Measurements from ENCODE around the gene CLEC4C. TPM values are rescaled to one million over a fixed set of nuclear protein-coding genes. Genes with fewer than 3 reads are reported as not detected.
"Not testable (repeated sequence)": the region's sequence is repeated elsewhere in the genome, so short reads cannot be mapped to it uniquely, and the experiment has no call there.

Gene CLEC4C
- total RNA-seq = not detected in 2 replicates

- no peak for DNase-seq (ENCODE audit: low read depth in 2 of 2)
These were observed at the start of gene CLEC4C for GRCh38 chr12:7747246-7747645. Gene CLEC4C, minus strand, starts transcription at chr12:7747375. Its CDS starts 27 bp downstream, at chr12:7747348.

- no peak for DNase-seq (ENCODE audit: low read depth in 2 of 2)
These were observed 46.0 kb upstream of the CLEC4C start for GRCh38 chr12:7793211-7793610.

- DNase-seq (ENCODE audit: low read depth in 2 of 2) = not testable (repeated sequence)
These were observed 41.8 kb upstream of the CLEC4C start, which contains the start of gene NANOG for GRCh38 chr12:7788884-7789528. Gene NANOG, plus strand, starts transcription at chr12:7789402. Its CDS starts 213 bp downstream, at chr12:7789615.

GRCh38 chr12:7788294-7788660 is 41.1 kb upstream of the CLEC4C start:
- no peak for DNase-seq (ENCODE audit: low read depth in 2 of 2)

- no peak for DNase-seq (ENCODE audit: low read depth in 2 of 2)
These were observed 40.6 kb upstream of the CLEC4C start for GRCh38 chr12:7787574-7788293.

GRCh38 chr12:7784701-7785100 is 37.5 kb upstream of the CLEC4C start:
- DNase-seq (ENCODE audit: low read depth in 2 of 2) = no peak

- DNase-seq (ENCODE audit: low read depth in 2 of 2) = not testable (repeated sequence)
These were observed 36.3 kb upstream of the CLEC4C start for GRCh38 chr12:7783433-7783832.

- DNase-seq (ENCODE audit: low read depth in 2 of 2) = no peak
These were observed 34.9 kb upstream of the CLEC4C start for GRCh38 chr12:7782055-7782454.

GRCh38 chr12:7781274-7781673 is 34.1 kb upstream of the CLEC4C start:
- no peak for DNase-seq (ENCODE audit: low read depth in 2 of 2)

GRCh38 chr12:7769999-7770398 is 22.8 kb upstream of the CLEC4C start:
- DNase-seq (ENCODE audit: low read depth in 2 of 2) = no peak

- DNase-seq (ENCODE audit: low read depth in 2 of 2) = no peak
These were observed 11.6 kb upstream of the CLEC4C start for GRCh38 chr12:7758766-7759140.

GRCh38 chr12:7756993-7757392 is 9.8 kb upstream of the CLEC4C start:
- DNase-seq (ENCODE audit: low read depth in 2 of 2) = no peak

- not testable (repeated sequence) for DNase-seq (ENCODE audit: low read depth in 2 of 2)
These were observed 8.5 kb upstream of the CLEC4C start for GRCh38 chr12:7755668-7756067.

GRCh38 chr12:7751941-7752922 is 5.1 kb upstream of the CLEC4C start:
- DNase-seq (ENCODE audit: low read depth in 2 of 2) = not testable (repeated sequence)

GRCh38 chr12:7751394-7751793 is 4.2 kb upstream of the CLEC4C start:
- DNase-seq (ENCODE audit: low read depth in 2 of 2) = no peak

- DNase-seq (ENCODE audit: low read depth in 2 of 2) = no peak
These were observed 3.2 kb upstream of the CLEC4C start for GRCh38 chr12:7750350-7750749.

GRCh38 chr12:7749442-7749841 is 2.3 kb upstream of the CLEC4C start:
- no peak for DNase-seq (ENCODE audit: low read depth in 2 of 2)

GRCh38 chr12:7748852-7749251 is 1.7 kb upstream of the CLEC4C start:
- no peak for DNase-seq (ENCODE audit: low read depth in 2 of 2)

GRCh38 chr12:7732993-7733392 is 14.2 kb downstream of the CLEC4C start:
- no peak for DNase-seq (ENCODE audit: low read depth in 2 of 2)

- no peak for DNase-seq (ENCODE audit: low read depth in 2 of 2)
These were observed 15.7 kb downstream of the CLEC4C start for GRCh38 chr12:7731486-7731885.

GRCh38 chr12:7730984-7731383 is 16.2 kb downstream of the CLEC4C start:
- DNase-seq (ENCODE audit: low read depth in 2 of 2) = not testable (repeated sequence)

GRCh38 chr12:7729746-7730145 is 17.4 kb downstream of the CLEC4C start:
- no peak for DNase-seq (ENCODE audit: low read depth in 2 of 2)

Data from dermis microvascular lymphatic vessel endothelial cell (primary cell).